DND-41 (cell line): ENCODE data around the gene ALG12.

Experiments
- EZH2 ChIP-seq: IDR thresholded peaks from 3 replicates; pipeline ENCODE4 v1.6.1; 2012; ENCODE audit warnings: borderline replicate concordance, low read depth, mild to moderate bottlenecking, moderate library complexity, low read length, inconsistent platforms; ENCODE audit not compliant: severe bottlenecking
- TF ChIP-seq, protein P1 (sequence below): IDR thresholded peaks from 2 replicates; pipeline ENCODE4 v1.5.1; 2012; ENCODE audit warnings: borderline replicate concordance, low read length, moderate library complexity, mild to moderate bottlenecking; ENCODE audit not compliant: poor library complexity, severe bottlenecking; ENCODE audit errors: extremely low read depth

DNA sequence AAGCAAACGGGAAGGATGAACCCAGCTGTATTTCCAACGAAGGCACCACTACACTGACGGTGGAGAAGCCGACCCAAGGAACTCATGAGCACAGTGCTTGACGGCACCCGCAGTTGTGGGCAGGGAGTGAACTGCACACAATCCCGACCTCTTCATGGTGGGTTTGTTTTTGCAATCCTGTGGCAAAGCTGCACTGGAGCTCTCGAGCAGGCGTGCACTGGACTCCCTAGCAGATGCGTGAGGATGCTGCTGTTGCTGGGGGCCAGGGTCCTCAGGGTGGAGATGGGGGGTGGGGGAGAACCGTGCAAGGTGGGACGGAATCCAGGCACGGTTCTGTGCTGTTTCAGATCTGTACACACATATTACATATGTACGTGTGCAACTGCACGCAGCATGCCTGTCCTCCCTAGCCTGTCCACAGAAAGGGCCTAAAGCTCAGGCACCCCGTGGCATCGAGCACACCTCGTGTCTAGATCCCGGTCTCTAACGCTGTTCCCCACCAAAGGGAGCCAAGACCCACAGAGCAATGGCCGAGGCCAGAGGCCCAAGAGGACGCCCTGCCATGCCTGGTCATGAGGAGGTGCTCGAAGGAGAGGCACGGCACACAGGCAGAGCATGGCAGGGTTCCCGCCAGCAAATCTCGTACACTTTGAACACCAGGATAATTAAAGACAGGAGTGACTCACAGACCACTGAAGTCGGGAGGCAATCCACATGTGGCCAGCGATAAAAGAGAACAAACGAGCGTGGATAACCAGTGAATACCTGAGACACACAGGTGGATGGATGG is 17.6 kb downstream of the ALG12 start:
- TF ChIP-seq, protein P1, sequence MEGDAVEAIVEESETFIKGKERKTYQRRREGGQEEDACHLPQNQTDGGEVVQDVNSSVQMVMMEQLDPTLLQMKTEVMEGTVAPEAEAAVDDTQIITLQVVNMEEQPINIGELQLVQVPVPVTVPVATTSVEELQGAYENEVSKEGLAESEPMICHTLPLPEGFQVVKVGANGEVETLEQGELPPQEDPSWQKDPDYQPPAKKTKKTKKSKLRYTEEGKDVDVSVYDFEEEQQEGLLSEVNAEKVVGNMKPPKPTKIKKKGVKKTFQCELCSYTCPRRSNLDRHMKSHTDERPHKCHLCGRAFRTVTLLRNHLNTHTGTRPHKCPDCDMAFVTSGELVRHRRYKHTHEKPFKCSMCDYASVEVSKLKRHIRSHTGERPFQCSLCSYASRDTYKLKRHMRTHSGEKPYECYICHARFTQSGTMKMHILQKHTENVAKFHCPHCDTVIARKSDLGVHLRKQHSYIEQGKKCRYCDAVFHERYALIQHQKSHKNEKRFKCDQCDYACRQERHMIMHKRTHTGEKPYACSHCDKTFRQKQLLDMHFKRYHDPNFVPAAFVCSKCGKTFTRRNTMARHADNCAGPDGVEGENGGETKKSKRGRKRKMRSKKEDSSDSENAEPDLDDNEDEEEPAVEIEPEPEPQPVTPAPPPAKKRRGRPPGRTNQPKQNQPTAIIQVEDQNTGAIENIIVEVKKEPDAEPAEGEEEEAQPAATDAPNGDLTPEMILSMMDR, result no peak
- no peak for TF ChIP-seq EZH2
